ENCODE measurements around the gene MICU1.

DNA sequence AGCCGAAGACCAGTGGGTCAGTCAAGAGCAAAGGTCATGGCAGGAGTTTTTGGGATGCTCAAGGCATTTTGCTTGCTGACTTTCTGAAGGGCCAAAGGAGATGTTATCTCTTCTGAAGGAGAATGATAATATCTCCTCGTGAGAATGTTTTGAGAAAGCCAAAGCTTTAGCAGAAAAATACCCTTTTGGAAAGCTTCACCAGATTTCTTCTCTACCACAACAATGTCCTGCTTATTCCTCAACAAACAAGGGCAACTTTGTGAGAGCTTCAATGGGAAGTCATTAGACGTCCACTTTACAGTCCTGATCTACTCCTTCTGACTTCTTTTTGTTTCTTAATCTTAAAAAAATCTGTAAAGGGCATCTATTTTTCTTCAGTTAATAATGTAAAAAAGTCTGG is 138.4 kb downstream of the MICU1 start:
- no peak for TF ChIP-seq POLR2AphosphoS5 (IDR thresholded peaks at IDR 0.05; ENCODE audit: insufficient read depth, low read depth, low read length)
- TF ChIP-seq, protein P1, sequence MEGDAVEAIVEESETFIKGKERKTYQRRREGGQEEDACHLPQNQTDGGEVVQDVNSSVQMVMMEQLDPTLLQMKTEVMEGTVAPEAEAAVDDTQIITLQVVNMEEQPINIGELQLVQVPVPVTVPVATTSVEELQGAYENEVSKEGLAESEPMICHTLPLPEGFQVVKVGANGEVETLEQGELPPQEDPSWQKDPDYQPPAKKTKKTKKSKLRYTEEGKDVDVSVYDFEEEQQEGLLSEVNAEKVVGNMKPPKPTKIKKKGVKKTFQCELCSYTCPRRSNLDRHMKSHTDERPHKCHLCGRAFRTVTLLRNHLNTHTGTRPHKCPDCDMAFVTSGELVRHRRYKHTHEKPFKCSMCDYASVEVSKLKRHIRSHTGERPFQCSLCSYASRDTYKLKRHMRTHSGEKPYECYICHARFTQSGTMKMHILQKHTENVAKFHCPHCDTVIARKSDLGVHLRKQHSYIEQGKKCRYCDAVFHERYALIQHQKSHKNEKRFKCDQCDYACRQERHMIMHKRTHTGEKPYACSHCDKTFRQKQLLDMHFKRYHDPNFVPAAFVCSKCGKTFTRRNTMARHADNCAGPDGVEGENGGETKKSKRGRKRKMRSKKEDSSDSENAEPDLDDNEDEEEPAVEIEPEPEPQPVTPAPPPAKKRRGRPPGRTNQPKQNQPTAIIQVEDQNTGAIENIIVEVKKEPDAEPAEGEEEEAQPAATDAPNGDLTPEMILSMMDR (IDR thresholded peaks at IDR 0.05; ENCODE audit: extremely low read depth in 1 of 2, insufficient read depth in 1 of 2, low read depth in 1 of 2, low read length in 2 of 2) = no peak

Data from endothelial cell of umbilical vein (primary cell).